Fibroblast of villous mesenchyme (primary cell): ENCODE measurements around the gene CRYL1. TPM values are rescaled to one million over a fixed set of nuclear protein-coding genes. Genes with fewer than 3 reads are reported as not detected.
A peak's percentile ranks its signal among the peaks of the same experiment; 100 is the strongest.

Experiments
- DNase-seq: peaks from one replicate; pipeline ENCODE4 v3.0.0-alpha.2; 2010; ENCODE audit warnings: low read depth
- H3K4me3 ChIP-seq: 2 replicates; pipeline ENCODE4 v1.5.1; 2011; ENCODE audit warnings: low read depth, mild to moderate bottlenecking, low read length
- total RNA-seq: library from RNA; depleted of rRNA; stranded (reverse); fragments of >200 nt; gene quantifications from 2 replicates; pipeline ENCODE4 v1.2.3, GENCODE V29; 2012
- TF ChIP-seq, protein P1 (sequence below): IDR thresholded peaks from 2 replicates; pipeline ENCODE4 v1.5.1; 2012; ENCODE audit warnings: low read depth, mild to moderate bottlenecking, low read length; ENCODE audit not compliant: insufficient read depth

Gene CRYL1
- total RNA-seq, 1 donor: 4.7 TPM

GRCh38 chr13:20363172-20363571 lies 162.5 kb downstream of the CRYL1 start:
- no peak for DNase-seq
- no peak overlapping the region for H3K4me3 ChIP-seq
- TF ChIP-seq, protein P1, sequence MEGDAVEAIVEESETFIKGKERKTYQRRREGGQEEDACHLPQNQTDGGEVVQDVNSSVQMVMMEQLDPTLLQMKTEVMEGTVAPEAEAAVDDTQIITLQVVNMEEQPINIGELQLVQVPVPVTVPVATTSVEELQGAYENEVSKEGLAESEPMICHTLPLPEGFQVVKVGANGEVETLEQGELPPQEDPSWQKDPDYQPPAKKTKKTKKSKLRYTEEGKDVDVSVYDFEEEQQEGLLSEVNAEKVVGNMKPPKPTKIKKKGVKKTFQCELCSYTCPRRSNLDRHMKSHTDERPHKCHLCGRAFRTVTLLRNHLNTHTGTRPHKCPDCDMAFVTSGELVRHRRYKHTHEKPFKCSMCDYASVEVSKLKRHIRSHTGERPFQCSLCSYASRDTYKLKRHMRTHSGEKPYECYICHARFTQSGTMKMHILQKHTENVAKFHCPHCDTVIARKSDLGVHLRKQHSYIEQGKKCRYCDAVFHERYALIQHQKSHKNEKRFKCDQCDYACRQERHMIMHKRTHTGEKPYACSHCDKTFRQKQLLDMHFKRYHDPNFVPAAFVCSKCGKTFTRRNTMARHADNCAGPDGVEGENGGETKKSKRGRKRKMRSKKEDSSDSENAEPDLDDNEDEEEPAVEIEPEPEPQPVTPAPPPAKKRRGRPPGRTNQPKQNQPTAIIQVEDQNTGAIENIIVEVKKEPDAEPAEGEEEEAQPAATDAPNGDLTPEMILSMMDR: no peak

DNA sequence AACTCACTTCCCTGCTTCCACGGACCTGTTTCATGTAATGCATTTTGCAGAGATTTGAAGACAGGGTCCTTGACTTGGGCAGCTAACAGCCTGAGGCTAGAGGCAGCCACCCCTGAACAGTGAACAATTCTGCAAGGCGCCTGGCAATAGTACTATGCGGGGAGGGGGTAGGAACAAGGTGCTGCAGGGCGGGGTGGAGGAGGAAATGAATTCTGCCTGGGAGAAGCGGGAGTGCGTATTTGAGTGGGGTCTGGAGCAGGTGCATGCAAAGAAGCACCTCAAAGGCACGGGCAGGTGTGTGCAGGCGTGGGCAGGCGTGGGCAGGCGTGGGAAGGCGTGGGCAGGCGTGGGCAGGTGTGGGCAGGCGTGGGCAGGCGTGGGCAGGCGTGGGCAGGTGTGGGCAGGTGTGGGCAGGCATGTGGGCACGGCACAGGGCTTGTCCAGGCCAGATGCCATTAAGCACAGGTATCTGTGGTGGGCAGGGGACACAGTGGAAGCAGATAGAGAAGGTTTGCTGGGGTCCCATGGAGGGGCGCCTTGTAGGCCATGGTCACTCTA lies 163.1 kb downstream of the CRYL1 start:
- no peak for DNase-seq

DNA sequence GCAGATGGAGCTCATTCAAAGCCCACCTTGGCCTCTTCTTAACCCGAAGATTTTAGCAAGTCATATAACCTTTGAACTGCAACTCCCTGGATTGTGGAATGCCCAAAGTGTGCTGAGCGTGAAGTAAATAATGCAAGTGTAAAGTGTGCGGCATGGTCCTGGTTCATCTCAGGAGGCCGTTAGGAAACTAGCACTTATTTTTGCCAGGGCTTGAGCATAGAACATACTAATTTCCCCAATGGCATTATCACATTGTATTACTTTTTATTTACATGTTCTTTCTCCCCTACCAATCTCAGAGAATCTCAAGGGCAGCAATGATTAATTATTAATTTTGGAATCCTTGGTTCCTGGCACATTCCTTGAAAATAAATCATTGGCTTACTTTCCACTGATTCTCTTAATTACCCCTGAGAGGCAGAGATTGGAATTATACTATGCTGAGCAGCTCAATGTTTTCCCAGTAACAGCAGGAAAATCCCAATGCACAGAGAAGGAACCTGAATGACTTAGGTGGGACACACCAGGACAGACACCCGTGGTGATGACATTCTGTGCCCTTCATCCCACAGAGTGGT lies 164.7 kb downstream of the CRYL1 start:
- DNase-seq: no peak
- TF ChIP-seq, protein P1: no peak
- H3K4me3 ChIP-seq: no peak overlapping the region

More for the DNA sequence above, 163.1 kb downstream of the CRYL1 start:
- TF ChIP-seq, protein P1: no peak
- no peak overlapping the region for H3K4me3 ChIP-seq

DNA sequence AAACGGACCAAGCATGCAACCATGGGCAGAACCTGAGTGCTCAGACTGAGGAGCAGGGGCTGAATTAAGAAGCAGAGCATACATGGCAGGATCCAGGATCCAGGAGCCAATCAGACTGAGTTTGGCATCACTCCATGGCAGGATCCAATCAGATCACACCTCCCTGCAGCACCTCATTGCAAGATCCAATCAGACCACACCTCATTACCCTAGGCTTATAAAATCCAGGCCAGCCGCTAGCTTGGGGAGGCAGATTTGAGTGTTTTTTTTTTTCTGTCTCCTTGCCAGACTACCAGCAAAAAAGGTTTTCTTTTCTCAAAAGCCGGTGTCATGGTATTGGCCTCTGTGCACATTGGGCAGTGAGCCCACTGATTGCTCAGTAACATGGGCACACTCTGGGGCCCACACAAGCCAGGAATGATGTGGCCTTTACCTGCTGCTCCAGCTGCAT lies 165.6 kb downstream of the CRYL1 start:
- TF ChIP-seq, protein P1: no peak
- no peak overlapping the region for H3K4me3 ChIP-seq
- DNase-seq: no peak

DNA sequence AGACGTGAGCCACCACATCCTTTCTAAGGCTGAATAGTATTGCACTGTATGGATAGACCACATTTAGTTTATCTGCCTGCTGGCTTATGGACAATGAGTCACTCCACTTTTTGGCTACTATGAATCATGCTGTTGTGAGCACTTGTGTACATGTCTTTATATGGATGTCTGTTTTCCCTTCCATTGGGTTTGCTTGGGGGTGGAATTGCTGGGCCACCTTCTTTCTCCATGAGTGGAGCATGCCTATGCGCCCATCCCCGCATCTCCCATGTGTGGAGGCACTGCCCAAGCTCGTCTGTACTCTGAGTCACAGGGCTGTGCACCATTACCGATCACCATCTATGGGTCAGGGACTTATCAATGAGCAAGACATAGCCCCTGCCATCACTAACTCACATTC lies 166.3 kb downstream of the CRYL1 start:
- DNase-seq: peak; percentile 95
- H3K4me3 ChIP-seq: no peak overlapping the region
- TF ChIP-seq, protein P1: no peak

DNA sequence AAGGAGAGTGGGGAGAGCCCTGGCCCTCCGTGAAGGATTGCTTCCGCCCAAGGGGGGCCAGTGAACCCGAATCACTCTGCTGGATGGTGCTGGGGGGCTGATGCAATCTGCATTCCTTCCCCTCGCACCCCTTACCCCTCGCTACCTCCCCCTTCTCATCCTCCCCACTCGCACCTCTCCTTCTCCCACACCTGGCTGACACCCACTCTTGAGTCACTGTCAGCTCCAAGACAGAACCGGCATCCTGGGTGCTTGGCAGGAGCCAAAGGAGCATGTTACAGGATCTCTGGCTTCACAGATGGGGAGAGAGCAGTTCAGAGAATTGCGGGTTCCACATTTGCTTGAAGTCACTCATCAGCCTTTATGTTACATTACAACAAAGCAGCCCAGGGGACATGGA lies 167.6 kb downstream of the CRYL1 start:
- no peak for DNase-seq
- TF ChIP-seq, protein P1: no peak
- H3K4me3 ChIP-seq: no peak overlapping the region

- peak; percentile 15 for DNase-seq
- TF ChIP-seq, protein P1: no peak
- H3K4me3 ChIP-seq: no peak overlapping the region
Measured at GRCh38 chr13:20356444-20356843, 169.2 kb downstream of the CRYL1 start.
